K562 (cell line): ENCODE measurements around the gene DCP2. TPM values are rescaled to one million over a fixed set of nuclear protein-coding genes. Genes with fewer than 3 reads are reported as not detected.

Experiments
- FOXA1 ChIP-seq: fragments of 450-650 bp; IDR thresholded peaks from 2 replicates; pipeline ENCODE4 v1.6.1; 2016; ENCODE audit warnings: mild to moderate bottlenecking, borderline replicate concordance
- JUN ChIP-seq, 2 experiments: sonication (generic) in 1 of 2; formaldehyde crosslinking in 1 of 2; IDR thresholded peaks; 2 replicates each; pipeline versions ENCODE4 v1.6.1 to v1.8.0; 2012 to 2022; ENCODE audit warnings: borderline replicate concordance in 2 of 2, mild to moderate bottlenecking in 2 of 2, improper control_type of control experiment in 1 of 2, low read depth in 1 of 2, low read length in 1 of 2, missing genetic modification reagents in 1 of 2
- JUND ChIP-seq, 2 experiments: IDR thresholded peaks; 2 replicates in 1 of 2; 3 replicates in 1 of 2; pipeline ENCODE4 v1.6.1; 2011; ENCODE audit warnings: borderline replicate concordance in 2 of 2, low read depth in 2 of 2, low read length in 2 of 2, improper control_type of control experiment in 1 of 2, missing biosample characterization in 1 of 2, missing genetic modification characterization in 1 of 2, missing genetic modification reagents in 1 of 2
- MAZ ChIP-seq, 2 experiments: fragments of 450-650 bp in 1 of 2; sonication (generic) in 1 of 2; formaldehyde crosslinking; IDR thresholded peaks in 1 of 2; conservative IDR thresholded peaks in 1 of 2; 2 replicates each; pipeline versions ENCODE4 v1.4.0 to v1.5.0; 2020; ENCODE audit warnings: mild to moderate bottlenecking in 1 of 2, missing genetic modification reagents in 1 of 2
- NCOA6 ChIP-seq: fragments of 450-650 bp; IDR thresholded peaks from 2 replicates; pipeline ENCODE4 v1.6.1; 2017; ENCODE audit warnings: mild to moderate bottlenecking
- NFATC3 ChIP-seq: fragments of 450-650 bp; IDR thresholded peaks from 2 replicates; pipeline ENCODE4 v1.6.1; 2017; ENCODE audit warnings: mild to moderate bottlenecking
- PCBP1 ChIP-seq: fragments of 200-400 bp; formaldehyde crosslinking; IDR thresholded peaks from 2 replicates; pipeline ENCODE4 v1.6.1; 2018; ENCODE audit warnings: mild to moderate bottlenecking, low read depth, low read length; ENCODE audit not compliant: poor library complexity, severe bottlenecking
- polyA plus RNA-seq, 8 experiments: library from polyadenylated mRNA; depleted of rRNA in 4 of 8; stranded (reverse) in 5 of 8; unstranded in 3 of 8; fragments of >200 nt; fragmentation: Nextera tagmentation in 2 of 8; fragmentation: Illumina TruSeq in 1 of 8; extraction: Ambion mirVana in 2 of 8; extraction: Trizol in 1 of 8; gene quantifications; 2 replicates each; pipeline versions ENCODE4 v1.2.1 to v1.2.3, GENCODE V29; 2011 to 2014; ENCODE audit warnings: inconsistent platforms in 1 of 8, missing spikeins in 1 of 8
- total RNA-seq, 7 experiments: library from RNA; depleted of rRNA in 6 of 7; stranded (reverse); fragments of >200 nt in 6 of 7; fragmentation: Illumina TruSeq in 2 of 7; extraction: Trizol in 2 of 7; gene quantifications; 2 replicates each; pipeline versions ENCODE4 v1.2.1 to v1.2.3, GENCODE V29; 2011 to 2021; ENCODE audit warnings: low replicate concordance in 1 of 7
- TF ChIP-seq, protein P1 (sequence below): fragments of 200-600 bp; sonication (generic); IDR thresholded peaks from one replicate; pipeline ENCODE4 v1.6.1; 2012; ENCODE audit warnings: mild to moderate bottlenecking, low read depth, low read length, inconsistent platforms
- TF ChIP-seq, protein P2 (sequence below): fragments of 250-450 bp; sonication (Bioruptor Pico); IDR thresholded peaks from 2 replicates; pipeline ENCODE4 v1.8.0; 2022; ENCODE audit warnings: moderate library complexity, mild to moderate bottlenecking, inconsistent platforms
- TF ChIP-seq, protein P3 (sequence below): sonication (generic); formaldehyde crosslinking; IDR thresholded peaks from 2 replicates; pipeline ENCODE4 v1.9.0; 2022; ENCODE audit warnings: mild to moderate bottlenecking, missing genetic modification reagents
- TF ChIP-seq, protein P4 (sequence below), 2 experiments: fragments of 450-650 bp; IDR thresholded peaks; 2 replicates each; pipeline ENCODE4 v1.6.1; 2016

Gene DCP2
- total and polyA plus RNA-seq, 9 of the 15 experiments (the other 6 are each of a cell fraction or from before 2014, with no cell fraction given) = 25.9 to 109 (median 46.7) TPM

DNA sequence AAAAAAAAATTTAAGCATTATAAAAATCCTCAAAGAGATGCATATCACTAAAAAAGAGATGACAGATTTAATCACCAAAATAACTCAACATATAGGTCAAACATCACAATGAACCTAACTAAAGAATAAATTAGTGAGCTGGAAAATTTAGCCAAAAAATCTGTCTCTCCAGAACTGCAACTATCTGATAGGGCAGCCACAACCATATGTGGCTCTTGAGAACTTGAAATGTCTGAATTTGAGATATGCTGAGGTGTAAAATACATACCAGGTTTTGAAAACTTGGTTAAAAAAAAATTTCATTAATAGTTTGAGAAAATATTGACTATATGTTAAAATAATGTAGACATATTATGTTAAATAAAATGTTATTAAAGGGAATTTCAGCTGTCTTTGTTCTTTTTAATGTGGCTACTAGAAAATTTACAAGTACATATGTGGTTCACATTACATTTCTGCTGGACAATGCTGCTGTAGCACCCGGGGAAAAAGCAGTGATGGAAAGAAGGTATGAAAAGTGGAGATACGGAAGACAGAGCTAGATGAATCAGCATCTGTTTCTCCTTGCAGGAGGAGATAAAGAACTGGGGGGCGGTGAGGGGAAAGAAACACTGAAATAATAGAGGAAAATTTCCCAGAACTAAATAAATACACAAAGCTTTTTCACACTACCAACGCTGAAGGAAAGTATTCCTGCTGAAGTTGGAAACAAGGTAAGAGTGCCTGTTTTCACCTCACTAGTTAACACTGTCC lies 66.1 kb downstream of the DCP2 start (continued):
- TF ChIP-seq PCBP1 (no peak), JUN (IDR thresholded peaks at IDR 0.05; ENCODE audit: borderline replicate concordance, low read depth, low read length) (peak; percentile 51; the same call in 1 of the 2 replicates), JUN (CRISPR knock-in tag; IDR thresholded peaks at IDR 0.05; ENCODE audit: borderline replicate concordance) (no peak), MAZ (CRISPR knock-in tag; conservative IDR thresholded peaks at IDR 0.05 in 1 of 2, IDR thresholded peaks at IDR 0.05 in 1 of 2) (peak in 1 of 2 experiments; percentile 52; a peak in 1 of 4 replicates), NFATC3 (peak; percentile 59; the same call in 1 of the 2 replicates), FOXA1 (no peak), NCOA6 (no peak; the same call in 1 of the 2 replicates), JUND (IDR thresholded peaks at IDR 0.05; ENCODE audit: borderline replicate concordance, low read depth, low read length) (peak; percentile 88), JUND (tag; IDR thresholded peaks at IDR 0.05; ENCODE audit: borderline replicate concordance, low read depth, low read length) (peak; percentile 33; the same call in 2 of the 3 replicates)
- TF ChIP-seq, protein P1, sequence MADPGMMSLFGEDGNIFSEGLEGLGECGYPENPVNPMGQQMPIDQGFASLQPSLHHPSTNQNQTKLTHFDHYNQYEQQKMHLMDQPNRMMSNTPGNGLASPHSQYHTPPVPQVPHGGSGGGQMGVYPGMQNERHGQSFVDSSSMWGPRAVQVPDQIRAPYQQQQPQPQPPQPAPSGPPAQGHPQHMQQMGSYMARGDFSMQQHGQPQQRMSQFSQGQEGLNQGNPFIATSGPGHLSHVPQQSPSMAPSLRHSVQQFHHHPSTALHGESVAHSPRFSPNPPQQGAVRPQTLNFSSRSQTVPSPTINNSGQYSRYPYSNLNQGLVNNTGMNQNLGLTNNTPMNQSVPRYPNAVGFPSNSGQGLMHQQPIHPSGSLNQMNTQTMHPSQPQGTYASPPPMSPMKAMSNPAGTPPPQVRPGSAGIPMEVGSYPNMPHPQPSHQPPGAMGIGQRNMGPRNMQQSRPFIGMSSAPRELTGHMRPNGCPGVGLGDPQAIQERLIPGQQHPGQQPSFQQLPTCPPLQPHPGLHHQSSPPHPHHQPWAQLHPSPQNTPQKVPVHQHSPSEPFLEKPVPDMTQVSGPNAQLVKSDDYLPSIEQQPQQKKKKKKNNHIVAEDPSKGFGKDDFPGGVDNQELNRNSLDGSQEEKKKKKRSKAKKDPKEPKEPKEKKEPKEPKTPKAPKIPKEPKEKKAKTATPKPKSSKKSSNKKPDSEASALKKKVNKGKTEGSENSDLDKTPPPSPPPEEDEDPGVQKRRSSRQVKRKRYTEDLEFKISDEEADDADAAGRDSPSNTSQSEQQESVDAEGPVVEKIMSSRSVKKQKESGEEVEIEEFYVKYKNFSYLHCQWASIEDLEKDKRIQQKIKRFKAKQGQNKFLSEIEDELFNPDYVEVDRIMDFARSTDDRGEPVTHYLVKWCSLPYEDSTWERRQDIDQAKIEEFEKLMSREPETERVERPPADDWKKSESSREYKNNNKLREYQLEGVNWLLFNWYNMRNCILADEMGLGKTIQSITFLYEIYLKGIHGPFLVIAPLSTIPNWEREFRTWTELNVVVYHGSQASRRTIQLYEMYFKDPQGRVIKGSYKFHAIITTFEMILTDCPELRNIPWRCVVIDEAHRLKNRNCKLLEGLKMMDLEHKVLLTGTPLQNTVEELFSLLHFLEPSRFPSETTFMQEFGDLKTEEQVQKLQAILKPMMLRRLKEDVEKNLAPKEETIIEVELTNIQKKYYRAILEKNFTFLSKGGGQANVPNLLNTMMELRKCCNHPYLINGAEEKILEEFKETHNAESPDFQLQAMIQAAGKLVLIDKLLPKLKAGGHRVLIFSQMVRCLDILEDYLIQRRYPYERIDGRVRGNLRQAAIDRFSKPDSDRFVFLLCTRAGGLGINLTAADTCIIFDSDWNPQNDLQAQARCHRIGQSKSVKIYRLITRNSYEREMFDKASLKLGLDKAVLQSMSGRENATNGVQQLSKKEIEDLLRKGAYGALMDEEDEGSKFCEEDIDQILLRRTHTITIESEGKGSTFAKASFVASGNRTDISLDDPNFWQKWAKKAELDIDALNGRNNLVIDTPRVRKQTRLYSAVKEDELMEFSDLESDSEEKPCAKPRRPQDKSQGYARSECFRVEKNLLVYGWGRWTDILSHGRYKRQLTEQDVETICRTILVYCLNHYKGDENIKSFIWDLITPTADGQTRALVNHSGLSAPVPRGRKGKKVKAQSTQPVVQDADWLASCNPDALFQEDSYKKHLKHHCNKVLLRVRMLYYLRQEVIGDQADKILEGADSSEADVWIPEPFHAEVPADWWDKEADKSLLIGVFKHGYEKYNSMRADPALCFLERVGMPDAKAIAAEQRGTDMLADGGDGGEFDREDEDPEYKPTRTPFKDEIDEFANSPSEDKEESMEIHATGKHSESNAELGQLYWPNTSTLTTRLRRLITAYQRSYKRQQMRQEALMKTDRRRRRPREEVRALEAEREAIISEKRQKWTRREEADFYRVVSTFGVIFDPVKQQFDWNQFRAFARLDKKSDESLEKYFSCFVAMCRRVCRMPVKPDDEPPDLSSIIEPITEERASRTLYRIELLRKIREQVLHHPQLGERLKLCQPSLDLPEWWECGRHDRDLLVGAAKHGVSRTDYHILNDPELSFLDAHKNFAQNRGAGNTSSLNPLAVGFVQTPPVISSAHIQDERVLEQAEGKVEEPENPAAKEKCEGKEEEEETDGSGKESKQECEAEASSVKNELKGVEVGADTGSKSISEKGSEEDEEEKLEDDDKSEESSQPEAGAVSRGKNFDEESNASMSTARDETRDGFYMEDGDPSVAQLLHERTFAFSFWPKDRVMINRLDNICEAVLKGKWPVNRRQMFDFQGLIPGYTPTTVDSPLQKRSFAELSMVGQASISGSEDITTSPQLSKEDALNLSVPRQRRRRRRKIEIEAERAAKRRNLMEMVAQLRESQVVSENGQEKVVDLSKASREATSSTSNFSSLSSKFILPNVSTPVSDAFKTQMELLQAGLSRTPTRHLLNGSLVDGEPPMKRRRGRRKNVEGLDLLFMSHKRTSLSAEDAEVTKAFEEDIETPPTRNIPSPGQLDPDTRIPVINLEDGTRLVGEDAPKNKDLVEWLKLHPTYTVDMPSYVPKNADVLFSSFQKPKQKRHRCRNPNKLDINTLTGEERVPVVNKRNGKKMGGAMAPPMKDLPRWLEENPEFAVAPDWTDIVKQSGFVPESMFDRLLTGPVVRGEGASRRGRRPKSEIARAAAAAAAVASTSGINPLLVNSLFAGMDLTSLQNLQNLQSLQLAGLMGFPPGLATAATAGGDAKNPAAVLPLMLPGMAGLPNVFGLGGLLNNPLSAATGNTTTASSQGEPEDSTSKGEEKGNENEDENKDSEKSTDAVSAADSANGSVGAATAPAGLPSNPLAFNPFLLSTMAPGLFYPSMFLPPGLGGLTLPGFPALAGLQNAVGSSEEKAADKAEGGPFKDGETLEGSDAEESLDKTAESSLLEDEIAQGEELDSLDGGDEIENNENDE = no peak
- TF ChIP-seq, protein P2, sequence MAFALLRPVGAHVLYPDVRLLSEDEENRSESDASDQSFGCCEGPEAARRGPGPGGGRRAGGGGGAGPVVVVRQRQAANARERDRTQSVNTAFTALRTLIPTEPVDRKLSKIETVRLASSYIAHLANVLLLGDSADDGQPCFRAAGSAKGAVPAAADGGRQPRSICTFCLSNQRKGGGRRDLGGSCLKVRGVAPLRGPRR (CRISPR knock-in tag) = no peak
- TF ChIP-seq, protein P3, sequence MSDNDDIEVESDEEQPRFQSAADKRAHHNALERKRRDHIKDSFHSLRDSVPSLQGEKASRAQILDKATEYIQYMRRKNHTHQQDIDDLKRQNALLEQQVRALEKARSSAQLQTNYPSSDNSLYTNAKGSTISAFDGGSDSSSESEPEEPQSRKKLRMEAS (CRISPR knock-in tag) = no peak
- TF ChIP-seq, protein P4, sequence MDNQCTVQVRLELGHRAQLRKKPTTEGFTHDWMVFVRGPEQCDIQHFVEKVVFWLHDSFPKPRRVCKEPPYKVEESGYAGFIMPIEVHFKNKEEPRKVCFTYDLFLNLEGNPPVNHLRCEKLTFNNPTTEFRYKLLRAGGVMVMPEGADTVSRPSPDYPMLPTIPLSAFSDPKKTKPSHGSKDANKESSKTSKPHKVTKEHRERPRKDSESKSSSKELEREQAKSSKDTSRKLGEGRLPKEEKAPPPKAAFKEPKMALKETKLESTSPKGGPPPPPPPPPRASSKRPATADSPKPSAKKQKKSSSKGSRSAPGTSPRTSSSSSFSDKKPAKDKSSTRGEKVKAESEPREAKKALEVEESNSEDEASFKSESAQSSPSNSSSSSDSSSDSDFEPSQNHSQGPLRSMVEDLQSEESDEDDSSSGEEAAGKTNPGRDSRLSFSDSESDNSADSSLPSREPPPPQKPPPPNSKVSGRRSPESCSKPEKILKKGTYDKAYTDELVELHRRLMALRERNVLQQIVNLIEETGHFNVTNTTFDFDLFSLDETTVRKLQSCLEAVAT (IDR thresholded peaks at IDR 0.05) = no peak
